Suprapubic skin (tissue), 4 donors: ENCODE results near the gene NAP1L4.

Source experiments
- CTCF ChIP-seq, 2 donors: fragments of 200-600 bp in 1 of 2; fragments of 450-650 bp in 1 of 2; sonication (generic) in 1 of 2; IDR thresholded peaks; one replicate each; pipeline ENCODE4 v1.5.1; 2016 to 2019; ENCODE audit warnings: antibody characterized with exemption in 2 of 2, mild to moderate bottlenecking in 1 of 2, moderate library complexity in 1 of 2
- POLR2A ChIP-seq, 2 donors: fragments of 450-650 bp; IDR thresholded peaks; one replicate each; pipeline ENCODE4 v1.6.1; 2017; ENCODE audit warnings: antibody characterized with exemption in 2 of 2, mild to moderate bottlenecking in 2 of 2, moderate library complexity in 2 of 2
- POLR2AphosphoS5 ChIP-seq, 3 donors: sonication (generic); formaldehyde crosslinking; IDR thresholded peaks; one replicate each; pipeline ENCODE4 v1.6.1; 2017; ENCODE audit warnings: antibody characterized with exemption in 3 of 3

GRCh38 chr11:2903672-2904011 lies 88.5 kb downstream of the NAP1L4 start:
- TF ChIP-seq CTCF (IDR thresholded peaks at IDR 0.05) (no peak), POLR2A (IDR thresholded peaks at IDR 0.05) (no peak), POLR2AphosphoS5 (IDR thresholded peaks at IDR 0.05) (no peak)
